T-helper 9 cell (primary cell): Measurements from ENCODE around the gene IRF2BP2.

ENCODE experiments used
- DNase-seq: peaks from one replicate; pipeline ENCODE4 v3.0.0-alpha.2; 2020

Gene IRF2BP2

DNA sequence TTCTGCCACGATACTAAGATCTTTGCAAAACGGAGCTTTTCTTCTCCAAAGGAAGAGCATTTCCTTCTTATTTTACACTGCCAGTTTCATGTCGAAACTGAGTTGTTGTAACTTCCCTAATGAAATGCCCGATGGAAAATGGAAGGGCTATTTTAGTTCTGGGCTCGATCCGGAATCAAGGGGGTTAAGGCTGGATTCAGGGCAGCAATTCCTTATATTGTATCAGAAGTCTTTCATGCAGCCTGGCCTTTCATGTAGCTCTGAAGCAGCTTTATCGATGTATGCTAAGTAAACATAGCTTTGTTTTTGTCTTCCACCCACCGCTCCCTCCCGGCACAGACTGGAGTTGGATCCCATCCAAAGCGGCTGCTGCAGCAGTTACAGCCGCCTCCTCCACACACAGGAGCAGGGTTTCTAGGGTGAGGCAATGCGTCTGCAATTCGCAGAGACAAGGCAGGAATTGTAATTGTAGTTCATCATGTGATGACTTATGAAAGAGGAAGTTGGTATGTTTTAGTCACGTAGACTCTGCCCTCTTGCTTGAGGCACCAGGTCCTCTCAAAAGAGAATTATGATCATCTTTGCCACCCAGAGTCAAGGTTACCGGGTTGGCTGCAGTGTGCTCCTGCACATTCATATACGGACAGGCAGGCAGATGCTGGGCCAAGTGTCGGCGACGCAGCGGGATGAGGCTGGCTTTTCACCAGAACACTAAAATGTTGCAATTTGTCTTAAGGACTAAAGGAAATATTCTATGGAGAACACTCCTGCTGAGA lies 2.6 kb upstream of the IRF2BP2 start:
- peak; percentile 73 for DNase-seq

DNA sequence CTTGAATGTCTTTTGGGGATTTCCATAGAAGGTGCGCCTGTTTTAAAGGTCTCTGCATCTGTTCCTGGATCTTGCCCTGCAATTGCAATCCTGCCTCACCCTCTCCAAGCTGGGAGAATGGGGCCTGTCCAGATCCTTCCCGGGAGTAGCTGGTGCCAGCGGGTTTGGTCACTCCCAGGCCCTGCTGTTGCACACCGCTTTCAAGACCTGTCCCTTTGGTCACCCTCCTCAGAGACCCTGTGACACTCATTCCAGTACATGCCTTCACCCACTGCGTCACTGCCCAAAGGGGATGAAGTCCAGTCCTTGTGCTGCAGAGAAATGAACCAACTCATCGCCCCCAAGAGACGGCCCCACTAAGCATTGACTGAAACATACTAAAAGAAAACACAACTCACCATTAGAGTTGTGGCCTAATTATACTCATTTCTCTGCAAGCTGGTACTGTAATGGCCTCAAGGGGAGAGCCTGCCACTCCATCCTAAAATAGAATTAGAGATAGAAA lies 1.9 kb upstream of the IRF2BP2 start:
- DNase-seq, result no peak

DNA sequence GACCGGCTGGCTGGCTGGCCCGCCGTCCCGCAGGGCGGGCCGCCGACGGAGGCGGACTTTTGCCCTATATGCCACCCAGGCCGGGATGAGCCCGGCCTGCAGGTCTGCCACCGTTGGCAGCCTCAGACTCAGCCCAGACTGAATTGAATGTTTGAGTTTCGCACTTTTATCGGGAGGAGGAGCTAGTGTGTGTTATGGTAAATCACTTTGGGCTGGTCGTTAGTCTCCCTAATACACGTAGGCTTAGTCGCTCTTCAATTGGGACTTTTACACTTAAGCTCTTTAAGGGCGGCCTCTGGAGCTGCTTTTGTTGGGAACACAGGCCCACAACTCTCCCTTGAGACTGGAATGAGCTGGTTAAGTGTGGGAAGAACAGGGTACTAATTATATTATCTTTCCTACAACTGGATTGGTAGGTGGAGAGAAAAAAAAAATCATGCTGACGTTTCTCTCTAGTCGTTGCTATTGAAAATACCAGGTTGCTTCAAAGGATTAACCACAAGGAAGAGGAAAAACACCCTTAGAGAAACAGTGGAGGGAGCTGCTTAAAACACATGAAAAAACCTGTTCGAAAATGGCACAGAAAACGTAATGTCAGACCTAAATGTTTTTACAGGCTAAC lies 1.4 kb upstream of the IRF2BP2 start:
- no peak for DNase-seq

DNA sequence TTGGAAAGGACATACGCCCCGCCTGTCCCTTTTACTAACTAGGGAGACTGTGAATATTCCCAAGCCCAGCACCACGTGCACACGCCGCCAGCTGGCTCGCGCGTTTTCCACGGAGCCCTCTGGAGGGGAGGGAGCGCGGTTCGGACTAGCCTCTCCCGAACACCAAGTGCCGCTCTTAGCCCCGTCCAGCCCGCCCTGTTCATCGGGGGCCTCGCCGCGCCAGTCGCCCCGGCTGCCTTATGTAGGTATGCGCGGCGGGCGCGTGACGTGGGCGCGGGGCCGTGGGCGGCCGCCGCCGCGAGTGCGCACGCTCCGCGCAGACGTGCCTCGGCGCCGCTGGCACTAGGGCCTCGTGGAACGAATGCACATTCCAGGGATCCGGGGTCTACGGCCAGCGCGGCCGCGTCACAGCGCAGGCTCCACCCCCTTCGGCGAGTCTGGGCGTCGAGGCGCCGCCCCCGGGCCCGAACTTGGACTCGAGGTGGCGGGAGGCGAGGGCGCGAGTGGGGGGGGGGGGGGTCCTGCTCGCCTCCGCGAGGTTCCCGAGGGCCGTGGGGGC lies 767 bp upstream of the IRF2BP2 start:
- DNase-seq, result peak; percentile 85

- DNase-seq, result no peak
Observed at GRCh38 chr1:234609691-234610042, 311 bp downstream of the IRF2BP2 start.

GRCh38 chr1:234608911-234609690 lies 877 bp downstream of the IRF2BP2 start:
- DNase-seq, result peak; percentile 65

DNA sequence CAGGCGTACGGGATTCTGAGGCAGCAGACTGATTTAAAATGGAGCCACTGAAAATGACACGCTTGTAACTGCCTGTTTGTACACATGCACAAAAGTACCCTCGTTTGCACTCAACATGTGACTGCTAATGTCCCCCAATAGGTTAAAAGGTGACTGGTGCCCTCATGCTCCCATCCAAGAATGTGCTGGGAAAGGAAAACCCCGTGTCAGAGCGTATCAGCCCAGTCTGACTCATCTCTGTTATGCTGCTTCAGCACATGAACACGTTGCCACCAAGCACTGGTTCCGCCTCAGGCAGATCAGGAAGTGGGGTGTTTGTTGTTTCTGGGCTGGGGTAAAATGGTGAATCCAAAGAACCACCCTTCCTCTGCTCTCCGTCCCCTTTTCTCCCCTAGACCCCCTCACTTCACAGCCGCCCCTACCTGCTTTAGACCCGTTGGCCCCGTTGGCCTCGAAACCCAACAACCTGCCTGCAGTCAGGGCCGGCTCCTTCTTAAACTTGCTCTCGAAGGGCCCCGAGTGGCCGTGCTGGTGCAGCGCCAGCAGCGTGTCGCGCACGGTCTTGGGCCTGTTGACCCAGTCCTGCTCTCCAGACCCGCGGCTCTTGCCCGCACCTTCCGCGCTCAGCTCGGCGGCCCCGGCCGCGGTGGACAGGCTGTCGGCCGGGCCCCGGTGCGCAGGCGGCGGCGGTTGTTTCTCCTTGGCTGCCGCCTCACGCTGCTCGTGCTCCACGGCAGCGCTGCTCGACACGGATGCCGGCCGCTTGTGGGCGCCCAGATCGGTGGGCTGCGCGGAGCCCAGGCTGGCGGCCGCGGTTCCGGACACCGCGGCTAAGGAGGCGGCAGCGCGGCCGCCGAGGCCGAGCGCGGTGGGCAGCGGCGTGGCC lies 1.7 kb downstream of the IRF2BP2 start:
- peak; percentile 70 for DNase-seq

DNA sequence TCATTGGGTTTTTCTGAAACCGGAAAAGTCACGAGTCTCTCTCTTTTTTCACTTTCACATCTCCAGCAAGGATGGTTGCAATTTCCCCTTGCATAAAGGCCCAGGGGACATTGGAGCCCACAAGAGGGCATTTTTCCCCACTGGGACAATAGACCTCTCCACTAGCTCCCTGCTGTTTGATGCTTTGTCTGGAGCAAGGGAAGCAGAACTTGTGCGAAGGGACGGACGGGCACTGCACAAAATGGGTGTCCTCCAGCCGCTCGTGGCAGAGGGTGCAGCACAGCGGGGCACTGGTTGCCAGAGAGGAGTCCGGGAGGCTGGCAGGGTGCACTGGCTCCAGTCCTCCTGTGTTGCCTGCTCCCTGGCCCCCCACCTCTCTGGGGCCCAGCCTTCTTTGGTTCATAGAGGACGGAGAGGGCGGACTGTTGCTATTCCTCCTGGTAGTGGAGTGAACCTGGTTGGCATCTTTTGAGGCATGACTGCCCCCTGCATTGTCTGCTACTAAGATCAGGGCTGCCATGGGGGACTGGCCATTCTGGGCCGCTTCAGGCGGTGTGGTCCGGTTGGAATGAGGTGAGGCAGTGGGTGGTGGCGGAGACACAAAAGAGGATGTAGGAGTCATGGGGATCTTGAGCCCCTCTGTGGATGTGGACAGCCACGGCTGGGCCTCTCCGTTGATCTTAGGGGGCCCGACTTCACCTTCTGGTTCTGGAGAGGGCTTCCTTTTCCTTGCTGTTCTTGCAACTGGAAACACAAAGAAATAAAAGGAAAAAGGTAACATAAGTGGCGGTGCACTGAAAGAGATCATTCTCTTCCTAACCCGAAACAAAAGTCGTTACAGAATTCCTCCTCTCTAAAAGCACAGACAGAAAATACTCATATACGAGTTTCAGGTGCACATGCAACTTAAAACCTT lies 2.6 kb downstream of the IRF2BP2 start:
- DNase-seq, result no peak

DNA sequence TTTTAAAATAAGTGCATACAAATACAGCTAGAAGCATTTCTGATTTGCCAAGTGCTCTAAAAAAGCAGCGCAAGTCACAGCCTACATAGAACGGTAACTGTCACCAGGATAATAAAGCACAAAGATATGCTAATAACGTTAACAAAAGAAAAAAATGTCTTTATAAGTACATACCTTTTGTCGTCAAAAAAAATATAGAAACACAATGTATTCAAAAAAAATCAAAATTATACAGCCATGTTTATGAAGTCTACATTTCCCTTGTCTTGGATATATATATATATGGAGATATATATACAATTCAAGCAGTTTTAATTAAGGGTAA lies 3.2 kb downstream of the IRF2BP2 start:
- DNase-seq, result no peak

DNA sequence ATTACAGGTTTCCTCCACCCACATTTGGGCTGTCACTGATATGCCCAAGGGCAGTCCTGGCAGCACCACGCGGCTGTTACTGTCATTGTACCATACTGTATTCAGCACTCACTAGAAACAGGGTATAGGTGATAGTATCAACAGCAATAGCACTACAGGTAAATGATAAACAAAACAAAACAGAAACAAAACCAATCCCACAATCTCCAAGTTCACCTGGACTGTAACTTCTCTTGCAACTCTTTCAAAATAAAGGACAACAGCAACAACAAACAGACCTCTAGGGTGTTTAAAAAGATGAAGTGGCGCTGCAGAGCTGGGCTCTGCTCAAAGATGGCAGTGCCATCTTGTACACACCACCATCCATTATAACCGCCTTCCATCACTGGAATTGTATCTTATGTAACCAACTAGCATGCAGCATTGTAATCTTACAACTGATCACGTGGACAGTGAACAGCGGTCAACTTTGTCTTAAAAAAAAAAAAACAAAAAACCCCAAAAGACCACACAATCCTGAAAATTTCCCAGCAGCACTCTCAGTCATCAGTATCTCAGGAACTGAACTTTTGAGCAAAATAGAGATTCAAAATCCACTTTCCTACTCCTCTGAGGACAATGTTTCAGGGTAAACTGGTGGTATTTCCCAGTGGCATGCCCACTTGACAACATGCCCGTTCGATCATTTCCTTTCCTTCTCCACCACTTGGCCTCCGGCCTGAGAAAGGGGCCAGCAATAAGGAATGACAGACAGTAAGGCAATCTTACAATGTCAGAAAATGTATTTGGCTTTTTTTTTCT lies 3.8 kb downstream of the IRF2BP2 start:
- no peak for DNase-seq

GRCh38 chr1:234605399-234605982 lies 4.5 kb downstream of the IRF2BP2 start:
- no peak for DNase-seq

DNA sequence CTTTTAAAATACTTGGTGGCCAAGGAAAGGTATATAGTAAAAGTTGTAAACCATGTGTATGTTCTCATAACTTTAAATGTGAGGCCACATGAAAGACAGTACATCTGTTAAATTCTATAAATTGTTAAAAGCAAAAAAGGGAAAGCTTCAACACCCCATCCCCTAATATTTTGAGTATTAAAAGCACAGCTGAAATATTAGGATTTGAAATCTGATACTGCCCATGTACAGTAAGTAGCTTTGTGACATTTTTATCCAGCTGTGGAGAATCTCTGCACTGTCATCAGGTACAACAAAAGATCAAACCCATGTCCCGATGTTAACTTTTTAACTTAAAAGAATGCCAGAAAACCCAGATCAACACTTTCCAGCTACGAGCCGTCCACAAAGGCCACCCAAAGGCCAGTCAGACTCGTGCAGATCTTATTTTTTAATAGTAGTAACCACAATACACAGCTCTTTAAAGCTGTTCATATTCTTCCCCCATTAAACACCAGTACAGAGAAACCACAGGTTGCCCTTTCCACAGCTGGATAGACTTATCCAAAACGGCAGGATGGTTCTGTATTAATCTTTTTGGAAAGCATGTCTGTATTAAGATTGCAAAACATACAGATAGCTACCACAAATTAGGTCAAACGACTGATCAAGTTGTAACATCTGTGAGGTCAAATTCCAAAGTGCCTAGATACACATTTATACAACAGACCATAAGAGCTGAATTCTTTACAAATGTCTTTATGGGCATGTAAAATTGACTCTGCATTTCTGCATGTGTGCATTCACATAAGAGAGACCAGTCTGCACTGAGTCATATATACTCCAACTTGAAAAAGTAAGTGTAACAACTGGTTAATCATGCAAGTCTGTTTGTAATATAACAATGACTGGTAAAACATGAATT lies 5.2 kb downstream of the IRF2BP2 start:
- DNase-seq, result no peak

GRCh38 chr1:234603221-234604204 lies 6.5 kb downstream of the IRF2BP2 start:
- DNase-seq, result no peak

DNA sequence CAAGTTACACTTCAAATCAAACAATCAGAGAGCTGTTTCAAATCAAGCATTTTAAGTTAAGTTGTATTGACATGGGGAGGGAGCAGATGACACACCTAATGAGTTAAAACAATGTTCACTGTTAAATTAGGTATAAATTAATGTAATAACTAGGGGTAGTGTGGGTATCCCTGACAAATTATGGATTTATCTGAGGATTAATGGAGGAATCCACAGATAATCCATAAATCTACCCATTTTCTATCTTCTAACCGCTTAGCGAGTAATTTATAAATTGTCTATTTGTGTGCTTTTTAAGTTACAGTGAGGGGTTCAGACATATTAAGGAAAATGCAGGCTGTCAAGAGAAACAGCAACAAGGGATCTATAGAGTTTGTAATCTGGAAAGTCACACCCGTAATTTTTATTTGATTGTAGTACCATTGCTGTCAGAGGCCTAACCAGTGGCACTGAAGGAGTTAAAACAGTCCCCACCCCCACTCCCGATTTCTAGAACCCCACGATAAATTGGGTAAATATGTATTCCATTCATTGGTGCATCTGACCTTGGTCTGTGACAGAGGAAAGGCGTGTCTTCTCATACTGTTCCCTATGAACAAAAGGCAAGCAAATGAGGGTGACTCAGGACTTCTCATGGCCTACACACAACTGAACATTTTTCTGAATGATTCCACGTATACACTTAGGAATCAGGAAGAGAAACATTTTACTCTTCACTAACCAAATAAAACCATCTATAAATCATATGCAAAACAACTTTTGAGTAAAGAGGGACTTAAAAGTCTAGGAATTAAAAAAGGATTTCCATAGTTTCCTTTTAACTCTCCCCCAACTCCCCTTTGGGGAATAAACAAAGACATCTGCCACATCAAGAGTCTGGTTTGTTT lies 7.4 kb downstream of the IRF2BP2 start:
- DNase-seq, result no peak

DNA sequence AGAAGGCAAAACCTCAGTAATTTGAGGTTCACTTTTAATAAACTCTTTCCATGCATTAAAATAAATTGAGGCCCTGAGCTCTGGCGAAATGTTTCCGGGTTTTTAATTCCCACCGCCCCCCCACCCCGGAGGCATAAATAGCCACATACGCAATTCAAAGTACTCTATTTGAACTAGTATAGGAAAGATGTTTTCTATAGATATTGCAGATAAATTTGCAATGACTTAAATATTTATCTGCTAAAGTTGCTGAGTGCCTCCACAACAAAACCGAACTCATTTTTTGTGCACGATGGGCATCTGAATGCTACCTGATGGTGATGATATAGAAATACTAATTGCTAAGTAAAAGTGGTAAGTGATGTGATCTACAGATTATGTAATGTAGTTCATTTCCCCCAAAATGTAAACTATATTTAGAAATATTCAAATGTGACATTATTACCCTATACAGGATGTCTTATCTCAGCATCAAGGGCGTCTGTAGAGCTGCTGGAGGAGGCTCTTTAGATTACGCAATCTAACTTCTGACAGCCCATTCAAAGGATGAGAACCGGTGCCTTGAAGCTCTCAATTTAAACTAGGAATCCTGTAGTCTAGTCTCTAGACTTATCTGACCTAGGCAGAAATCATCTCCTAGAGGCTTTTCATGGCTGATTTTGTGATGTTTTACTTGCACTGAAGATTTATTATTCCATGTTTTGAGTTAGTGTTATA lies 8.5 kb downstream of the IRF2BP2 start:
- DNase-seq, result no peak
